Measurements from ENCODE around the gene ANKRD7. TPM values are rescaled to one million over a fixed set of nuclear protein-coding genes. Genes with fewer than 3 reads are reported as not detected.

Gene ANKRD7
- total RNA-seq, 4 donors from 2014 or later = 1.5 to 3.0 (median 2.9) TPM; not detected in 1

DNA sequence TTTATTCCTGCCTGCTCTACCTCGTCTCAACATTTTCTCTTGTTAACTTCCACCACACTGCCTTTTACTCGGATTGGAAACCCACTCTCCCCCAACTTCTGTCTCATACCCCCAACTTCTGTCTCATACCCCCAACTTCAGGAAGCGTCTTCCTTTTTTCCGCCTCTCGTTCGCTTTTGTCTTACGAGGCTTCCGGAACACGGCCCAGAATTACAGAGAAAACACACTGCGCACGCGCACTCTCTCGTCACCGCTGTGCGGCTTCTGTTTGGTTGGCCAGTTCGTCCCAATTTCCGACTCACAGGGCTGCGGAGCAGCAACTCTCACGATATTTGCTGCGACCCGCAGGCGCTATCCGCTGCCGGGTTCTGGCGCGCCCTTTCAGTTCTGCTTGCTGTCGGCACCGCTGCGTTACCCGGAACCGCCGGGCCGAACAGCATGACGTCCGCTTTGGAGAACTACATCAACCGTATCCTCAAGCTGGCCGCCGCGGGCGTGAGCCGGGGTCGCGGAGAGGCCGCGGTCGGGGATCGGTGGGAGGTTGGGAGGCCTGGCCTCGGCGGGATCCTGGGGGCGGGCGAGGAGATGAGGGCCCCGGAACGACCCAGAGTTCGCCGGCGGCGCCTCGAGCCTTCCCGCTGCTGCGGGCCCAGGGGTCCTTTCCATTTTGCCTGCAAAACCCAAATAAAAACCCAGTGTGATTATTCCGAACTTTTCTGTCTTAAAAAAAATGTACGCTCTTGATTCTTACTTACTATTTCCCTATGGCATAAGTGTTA is 40.5 kb upstream of the ANKRD7 start, which contains the start of gene LSM8:
TSS of gene LSM8 (plus strand) at position 379 of the 779 bp plus-strand sequence. CDS start at position 439, 60 bp downstream.
- TF ChIP-seq POLR2AphosphoS5 (IDR thresholded peaks at IDR 0.05) (peak; percentile 93), POLR2A (IDR thresholded peaks at IDR 0.05) (peak; percentile 73 to 75), EP300 (IDR thresholded peaks at IDR 0.05) (no peak)
- TF ChIP-seq, protein P1, sequence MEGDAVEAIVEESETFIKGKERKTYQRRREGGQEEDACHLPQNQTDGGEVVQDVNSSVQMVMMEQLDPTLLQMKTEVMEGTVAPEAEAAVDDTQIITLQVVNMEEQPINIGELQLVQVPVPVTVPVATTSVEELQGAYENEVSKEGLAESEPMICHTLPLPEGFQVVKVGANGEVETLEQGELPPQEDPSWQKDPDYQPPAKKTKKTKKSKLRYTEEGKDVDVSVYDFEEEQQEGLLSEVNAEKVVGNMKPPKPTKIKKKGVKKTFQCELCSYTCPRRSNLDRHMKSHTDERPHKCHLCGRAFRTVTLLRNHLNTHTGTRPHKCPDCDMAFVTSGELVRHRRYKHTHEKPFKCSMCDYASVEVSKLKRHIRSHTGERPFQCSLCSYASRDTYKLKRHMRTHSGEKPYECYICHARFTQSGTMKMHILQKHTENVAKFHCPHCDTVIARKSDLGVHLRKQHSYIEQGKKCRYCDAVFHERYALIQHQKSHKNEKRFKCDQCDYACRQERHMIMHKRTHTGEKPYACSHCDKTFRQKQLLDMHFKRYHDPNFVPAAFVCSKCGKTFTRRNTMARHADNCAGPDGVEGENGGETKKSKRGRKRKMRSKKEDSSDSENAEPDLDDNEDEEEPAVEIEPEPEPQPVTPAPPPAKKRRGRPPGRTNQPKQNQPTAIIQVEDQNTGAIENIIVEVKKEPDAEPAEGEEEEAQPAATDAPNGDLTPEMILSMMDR (IDR thresholded peaks at IDR 0.05) = no peak
- peaks cover 0 to 15% of the 10 kb centered on the region in 2 donors for H3K36me3 ChIP-seq
- peak within 1 kb of the TSS; percentile 83 to 94 (median 93) for H3K27ac ChIP-seq
- ATAC-seq = peak; percentile 99
- 0% methylated on average over 7 to 30 of the region's 62 CpGs for WGBS, 2 donors (ENCODE audit: low coverage in 1 of 2)
- H3K4me1 ChIP-seq = peaks cover 10 to 36% (median 14%) of the 10 kb centered on the region in 3 donors
- H3K27me3 ChIP-seq = no peaks in the 10 kb centered on the region
- no peaks in the 10 kb centered on the region for H3K9me3 ChIP-seq
- H3K4me3 ChIP-seq = peak within 1 kb of the TSS; percentile 72 to 79

DNA sequence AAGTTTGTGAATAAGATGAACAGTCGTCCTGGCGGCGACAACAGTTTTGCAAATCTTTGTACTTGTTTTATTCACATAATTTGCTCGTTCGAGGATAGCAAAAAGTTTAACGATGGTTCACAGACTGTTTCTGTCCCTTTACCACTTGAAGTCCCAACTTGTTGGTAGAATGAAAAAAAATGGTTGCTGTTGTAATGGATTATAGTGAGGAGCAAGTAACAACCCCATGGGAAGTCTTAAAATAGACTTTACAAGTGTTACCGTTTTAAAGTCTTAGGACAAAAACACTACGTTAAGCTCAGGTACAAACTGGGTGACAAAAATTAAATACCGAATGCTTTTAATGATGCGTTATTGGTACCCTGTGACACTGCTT is 40.0 kb upstream of the ANKRD7 start:
- 5 to 6% methylated on average over 4 to 10 of the region's 10 CpGs for WGBS, 2 donors (ENCODE audit: low coverage in 1 of 2)
- Histone ChIP-seq H3K4me1 (peaks cover 10 to 36% (median 14%) of the 10 kb centered on the region in 3 donors), H3K27me3 (no peaks in the 10 kb centered on the region), H3K36me3 (peaks cover 0 to 21% of the 10 kb centered on the region in 2 donors), H3K27ac (peak overlapping the region; percentile 83 to 94 (median 93)), H3K9me3 (no peaks in the 10 kb centered on the region), H3K4me3 (peak overlapping the region; percentile 72 to 79)
- ATAC-seq = no peak
- no peak for TF ChIP-seq POLR2A (IDR thresholded peaks at IDR 0.05)
- TF ChIP-seq, protein P1 (IDR thresholded peaks at IDR 0.05) = no peak
- no peak for TF ChIP-seq EP300 (IDR thresholded peaks at IDR 0.05)

DNA sequence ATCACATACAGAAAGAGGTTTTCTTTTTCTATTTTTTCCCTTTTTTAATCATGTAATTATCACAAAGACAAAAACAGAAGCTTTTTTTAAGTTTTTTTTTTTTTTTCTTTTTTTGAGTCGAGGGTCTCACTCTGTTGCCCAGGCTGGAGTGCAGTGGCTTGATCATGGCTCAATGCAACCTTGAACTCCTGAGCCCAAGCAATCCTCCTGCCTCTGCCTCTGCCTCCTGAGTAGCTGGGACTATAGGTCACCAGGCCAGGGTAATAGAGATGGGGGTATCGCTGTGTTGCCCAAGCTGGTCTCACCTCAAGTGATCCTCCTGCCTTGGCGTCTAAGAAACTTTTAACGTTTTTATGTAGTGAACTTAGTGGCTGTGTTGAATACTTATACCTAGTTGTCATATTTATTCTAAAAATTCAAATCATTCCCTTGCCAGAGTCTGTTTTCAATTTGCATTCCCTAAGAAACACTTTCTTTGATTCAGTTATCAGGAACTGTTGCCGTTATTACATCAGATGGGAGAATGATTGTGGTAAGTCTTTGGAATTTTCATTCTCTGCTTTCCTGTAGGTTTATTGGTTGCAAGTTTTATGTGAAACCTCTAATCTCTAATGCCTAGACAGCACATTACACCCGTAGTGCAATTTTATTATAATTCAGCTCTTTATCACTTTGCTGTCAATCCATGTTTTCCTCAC is 39.2 kb upstream of the ANKRD7 start:
- ATAC-seq = no peak
- H3K9me3 ChIP-seq = no peaks in the 10 kb centered on the region
- H3K36me3 ChIP-seq = peaks cover 0 to 27% of the 10 kb centered on the region in 2 donors
- peak overlapping the region in 3 of 4 donors; percentile 83 to 94 (median 92) for H3K27ac ChIP-seq
- H3K4me1 ChIP-seq = peaks cover 10 to 36% (median 14%) of the 10 kb centered on the region in 3 donors
- peak overlapping the region; percentile 72 to 79 for H3K4me3 ChIP-seq
- H3K27me3 ChIP-seq = no peaks in the 10 kb centered on the region
- 55 to 81% methylated on average over 4 to 6 of the region's 6 CpGs for WGBS, 2 donors (ENCODE audit: low coverage in 1 of 2)
- no peak for TF ChIP-seq EP300 (IDR thresholded peaks at IDR 0.05)
- no peak for TF ChIP-seq POLR2AphosphoS5 (IDR thresholded peaks at IDR 0.05)
- no peak for TF ChIP-seq POLR2A (IDR thresholded peaks at IDR 0.05)
- TF ChIP-seq, protein P1 (IDR thresholded peaks at IDR 0.05) = no peak

DNA sequence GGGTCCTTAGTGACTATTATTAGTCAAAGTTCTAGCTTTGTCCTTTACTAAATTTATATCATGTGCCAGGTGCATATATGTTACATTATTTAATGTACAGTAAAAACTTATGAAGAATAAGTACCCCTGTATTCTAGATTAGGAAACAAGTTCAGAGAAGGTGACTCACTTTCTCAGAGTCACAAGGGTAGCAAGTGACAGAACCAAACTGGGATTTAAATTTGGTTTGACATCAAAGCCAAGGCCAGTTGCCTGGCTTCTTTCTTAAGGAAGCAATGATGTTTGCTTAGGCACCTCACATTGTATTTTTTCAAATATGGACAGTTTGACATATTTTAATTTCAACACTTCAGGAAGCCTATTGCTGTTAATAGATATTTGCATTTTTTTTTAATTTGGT is 38.0 kb upstream of the ANKRD7 start:
- Histone ChIP-seq H3K4me3 (no peak overlapping the region), H3K4me1 (peaks cover 10 to 36% (median 14%) of the 10 kb centered on the region in 3 donors), H3K27me3 (no peaks in the 10 kb centered on the region), H3K27ac (no peak overlapping the region), H3K36me3 (peaks cover 0 to 36% of the 10 kb centered on the region in 2 donors), H3K9me3 (no peaks in the 10 kb centered on the region)
- TF ChIP-seq POLR2AphosphoS5 (IDR thresholded peaks at IDR 0.05) = no peak
- TF ChIP-seq, protein P1 (IDR thresholded peaks at IDR 0.05) = no peak
- no peak for TF ChIP-seq POLR2A (IDR thresholded peaks at IDR 0.05)
- no peak for TF ChIP-seq EP300 (IDR thresholded peaks at IDR 0.05)
- ATAC-seq = no peak
